Stimulated activated CD4-positive, alpha-beta T cell treated with anti-CD3 and anti-CD28 coated beads, TNF-alpha, amount 100 ng/mL, for 4 hours (primary cell): Measurements from ENCODE around the gene SLC6A9.

ENCODE experiments used
- DNase-seq, 3 experiments: peaks; one replicate each; pipeline ENCODE4 v3.0.0-alpha.2; 2020; ENCODE audit warnings: low read depth in 3 of 3

The SLC6A9 gene

GRCh38 chr1:44048532-44049215 is 17.4 kb upstream of the SLC6A9 start:
- DNase-seq, result no peak

- no peak for DNase-seq
These were observed 15.9 kb upstream of the SLC6A9 start for GRCh38 chr1:44047131-44047530.

- DNase-seq, result no peak
These were observed 13.8 kb upstream of the SLC6A9 start for GRCh38 chr1:44045064-44045463.

GRCh38 chr1:44044071-44044801 is 13.0 kb upstream of the SLC6A9 start:
- DNase-seq, result no peak

- no peak for DNase-seq
These were observed 12.2 kb upstream of the SLC6A9 start for GRCh38 chr1:44043176-44044070.

GRCh38 chr1:44040846-44041245 is 9.6 kb upstream of the SLC6A9 start:
- no peak for DNase-seq

- no peak for DNase-seq
These were observed 9.2 kb upstream of the SLC6A9 start for GRCh38 chr1:44040418-44040817.

GRCh38 chr1:44038876-44039657 is 7.8 kb upstream of the SLC6A9 start:
- no peak for DNase-seq

GRCh38 chr1:44037154-44037553 is 5.9 kb upstream of the SLC6A9 start:
- no peak for DNase-seq

GRCh38 chr1:44036409-44037139 is 5.3 kb upstream of the SLC6A9 start:
- peak; percentile 28 to 56 (median 43) for DNase-seq

GRCh38 chr1:44035726-44036408 is 4.6 kb upstream of the SLC6A9 start:
- DNase-seq, result no peak

GRCh38 chr1:44034976-44035716 is 3.9 kb upstream of the SLC6A9 start:
- DNase-seq, result no peak

GRCh38 chr1:44034423-44034822 is 3.2 kb upstream of the SLC6A9 start:
- no peak for DNase-seq

- no peak for DNase-seq
These were observed 2.5 kb upstream of the SLC6A9 start for GRCh38 chr1:44033756-44034155.

GRCh38 chr1:44033041-44033575 is 1.8 kb upstream of the SLC6A9 start:
- DNase-seq, result no peak

GRCh38 chr1:44032170-44032790 is 1.0 kb upstream of the SLC6A9 start:
- no peak for DNase-seq

- DNase-seq, result peak in 2 of 3 experiments; percentile 31 to 41
These were observed 534 bp downstream of the SLC6A9 start for GRCh38 chr1:44030605-44031251.

- DNase-seq, result peak; percentile 76 to 86 (median 80)
These were observed 1.2 kb downstream of the SLC6A9 start for GRCh38 chr1:44029911-44030604.
